ENCODE results near the gene LRP1. TPM values are rescaled to one million over a fixed set of nuclear protein-coding genes. Genes with fewer than 3 reads are reported as not detected.

The LRP1 gene
- total RNA-seq, 2 donors from 2014 or later: 663 to 755 TPM

DNA sequence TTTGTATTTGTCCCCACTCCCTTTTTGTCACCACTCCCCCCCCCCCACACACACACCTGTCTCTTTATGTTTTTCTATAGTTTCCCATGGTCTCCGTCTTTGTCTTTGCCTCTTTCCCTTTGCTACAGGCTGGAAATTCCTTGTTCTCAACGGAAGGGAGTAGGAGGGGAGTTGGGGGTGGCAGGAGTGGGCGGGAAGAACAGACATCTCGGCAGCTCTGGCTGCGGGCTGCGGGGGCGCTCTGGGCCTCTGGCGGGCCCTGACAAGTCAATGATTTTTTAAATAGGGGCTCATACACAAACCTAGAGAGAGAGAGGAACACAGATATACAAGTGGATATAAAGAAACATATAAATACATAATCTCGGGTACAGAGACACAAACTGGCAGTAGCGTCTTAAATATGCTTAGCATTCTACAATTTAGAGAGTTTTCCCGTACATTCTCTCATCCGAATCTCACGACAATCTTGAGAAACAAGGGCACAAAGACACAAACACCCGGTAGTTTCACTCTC is 41.7 kb upstream of the LRP1 start:
- TF ChIP-seq, protein P1, sequence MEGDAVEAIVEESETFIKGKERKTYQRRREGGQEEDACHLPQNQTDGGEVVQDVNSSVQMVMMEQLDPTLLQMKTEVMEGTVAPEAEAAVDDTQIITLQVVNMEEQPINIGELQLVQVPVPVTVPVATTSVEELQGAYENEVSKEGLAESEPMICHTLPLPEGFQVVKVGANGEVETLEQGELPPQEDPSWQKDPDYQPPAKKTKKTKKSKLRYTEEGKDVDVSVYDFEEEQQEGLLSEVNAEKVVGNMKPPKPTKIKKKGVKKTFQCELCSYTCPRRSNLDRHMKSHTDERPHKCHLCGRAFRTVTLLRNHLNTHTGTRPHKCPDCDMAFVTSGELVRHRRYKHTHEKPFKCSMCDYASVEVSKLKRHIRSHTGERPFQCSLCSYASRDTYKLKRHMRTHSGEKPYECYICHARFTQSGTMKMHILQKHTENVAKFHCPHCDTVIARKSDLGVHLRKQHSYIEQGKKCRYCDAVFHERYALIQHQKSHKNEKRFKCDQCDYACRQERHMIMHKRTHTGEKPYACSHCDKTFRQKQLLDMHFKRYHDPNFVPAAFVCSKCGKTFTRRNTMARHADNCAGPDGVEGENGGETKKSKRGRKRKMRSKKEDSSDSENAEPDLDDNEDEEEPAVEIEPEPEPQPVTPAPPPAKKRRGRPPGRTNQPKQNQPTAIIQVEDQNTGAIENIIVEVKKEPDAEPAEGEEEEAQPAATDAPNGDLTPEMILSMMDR (IDR thresholded peaks at IDR 0.05): peak; percentile 31
- Histone ChIP-seq H3K4me1 (ENCODE audit: control insufficient read depth in 1 of 2, low read depth in 2 of 2) (peaks cover 18 to 24% of the 10 kb centered on the region in 2 donors), H3K27me3 (replicated peaks; ENCODE audit: insufficient read depth) (no peaks in the 10 kb centered on the region), H3K36me3 (peaks cover 3% of the 10 kb centered on the region), H3K27ac (peak overlapping the region; percentile 99), H3K4me3 (peak overlapping the region; percentile 86), H3K9me3 (no peaks in the 10 kb centered on the region)
- ATAC-seq (ENCODE audit: insufficient number of reproducible peaks, low FRiP score, low read depth) (no peak), DNase-seq (ENCODE audit: low spot score) (no peak)

DNA sequence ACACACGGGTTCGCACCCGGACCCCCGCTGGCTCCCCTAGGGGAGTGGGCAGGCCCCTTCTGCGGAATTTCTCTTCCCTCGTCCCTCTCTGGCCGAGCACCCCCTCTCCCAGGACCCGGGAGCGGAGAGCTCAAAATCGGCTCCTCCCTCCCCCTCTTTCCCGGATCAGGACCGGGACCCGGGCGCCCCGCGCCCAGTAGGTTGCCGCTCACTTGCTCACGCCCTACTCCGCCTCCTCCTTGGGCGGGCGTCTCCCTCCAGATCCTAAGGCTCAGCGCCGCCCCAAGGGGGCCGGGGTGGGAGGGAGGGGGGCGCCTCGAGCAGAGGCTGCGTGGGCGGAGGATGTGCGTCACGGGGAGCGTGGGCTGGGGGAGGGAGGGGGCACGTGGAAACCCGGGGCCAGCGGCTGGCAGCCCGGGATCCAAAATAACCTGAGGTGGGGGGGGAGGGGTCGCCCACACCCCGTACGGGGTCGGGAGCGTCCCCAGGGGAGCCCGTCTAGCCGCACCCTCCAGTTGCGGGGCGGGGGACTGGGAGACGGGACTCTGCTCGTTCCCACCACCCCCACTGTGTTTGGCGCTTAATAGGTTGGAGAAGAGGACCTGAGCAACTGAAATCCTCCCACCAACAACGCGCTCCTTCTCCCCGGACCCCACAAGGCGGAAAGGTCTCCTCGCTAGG is 41.1 kb upstream of the LRP1 start:
- Histone ChIP-seq H3K27ac (peak overlapping the region; percentile 99), H3K27me3 (replicated peaks; ENCODE audit: insufficient read depth) (no peaks in the 10 kb centered on the region), H3K4me1 (ENCODE audit: control insufficient read depth in 1 of 2, low read depth in 2 of 2) (peaks cover 24 to 30% of the 10 kb centered on the region in 2 donors), H3K36me3 (peaks cover 9% of the 10 kb centered on the region), H3K4me3 (peak overlapping the region; percentile 86), H3K9me3 (no peaks in the 10 kb centered on the region)
- peak; percentile 24 for ATAC-seq (ENCODE audit: insufficient number of reproducible peaks, low FRiP score, low read depth)
- DNase-seq (ENCODE audit: low spot score): peak; percentile 91
- TF ChIP-seq, protein P1 (IDR thresholded peaks at IDR 0.05): no peak

- no peaks in the 10 kb centered on the region for H3K27me3 ChIP-seq (replicated peaks; ENCODE audit: insufficient read depth)
- ATAC-seq (ENCODE audit: insufficient number of reproducible peaks, low FRiP score, low read depth) (peak; percentile 18), DNase-seq (ENCODE audit: low spot score) (peak; percentile 81)
- no peaks in the 10 kb centered on the region for H3K9me3 ChIP-seq
- TF ChIP-seq, protein P1 (IDR thresholded peaks at IDR 0.05): no peak
- H3K36me3 ChIP-seq: peaks cover 15% of the 10 kb centered on the region
- H3K4me3 ChIP-seq: peak overlapping the region; percentile 86
- H3K4me1 ChIP-seq (ENCODE audit: control insufficient read depth in 1 of 2, low read depth in 2 of 2): peaks cover 29 to 37% of the 10 kb centered on the region in 2 donors
- peak overlapping the region; percentile 99 for H3K27ac ChIP-seq
These were observed 40.5 kb upstream of the LRP1 start for GRCh38 chr12:57087691-57088353.

GRCh38 chr12:57088354-57089270 is 39.7 kb upstream of the LRP1 start, which contains the start of gene NAB2:
NAB2 (plus strand) TSS chr12:57089114; CDS start chr12:57089272, 158 bp downstream.
- TF ChIP-seq, protein P1 (IDR thresholded peaks at IDR 0.05): no peak
- no peaks in the 10 kb centered on the region for H3K9me3 ChIP-seq
- ATAC-seq (ENCODE audit: insufficient number of reproducible peaks, low FRiP score, low read depth) (peak; percentile 46), DNase-seq (ENCODE audit: low spot score) (peak; percentile 92)
- H3K4me3 ChIP-seq: peak within 1 kb of the TSS; percentile 92
- H3K27ac ChIP-seq: peak within 1 kb of the TSS; percentile 99
- no peaks in the 10 kb centered on the region for H3K27me3 ChIP-seq (replicated peaks; ENCODE audit: insufficient read depth)
- peaks cover 36 to 45% of the 10 kb centered on the region in 2 donors for H3K4me1 ChIP-seq (ENCODE audit: control insufficient read depth in 1 of 2, low read depth in 2 of 2)
- peaks cover 17% of the 10 kb centered on the region for H3K36me3 ChIP-seq
